ENCODE results near the gene MS4A2. TPM values are rescaled to one million over a fixed set of nuclear protein-coding genes. Genes with fewer than 3 reads are reported as not detected.

The MS4A2 gene
- total and polyA plus RNA-seq, 2 donors (not counting 1 experiment from before 2014, with no cell fraction given): not detected

GRCh38 chr11:60077216-60077817, 11.1 kb upstream of the MS4A2 start:
- Histone ChIP-seq H3K9me3 (ENCODE audit: control insufficient read depth, insufficient read depth, low read depth, low read length) (no peaks in the 10 kb centered on the region), H4K20me1 (ENCODE audit: control insufficient read depth, extremely low read depth, insufficient read depth, low read length) (no peaks in the 10 kb centered on the region), H2AFZ (ENCODE audit: low read length) (no peak overlapping the region), H3K36me3 (ENCODE audit: control insufficient read depth, insufficient read depth, low read length) (no peaks in the 10 kb centered on the region), H3K4me1 (ENCODE audit: control insufficient read depth, extremely low read depth, insufficient read depth, low read length) (no peaks in the 10 kb centered on the region), H3K4me2 (ENCODE audit: extremely low read depth, insufficient read depth, low read length) (no peak overlapping the region), H3K27ac (ENCODE audit: insufficient read depth, low read length) (no peak overlapping the region), H3K27me3 (ENCODE audit: control insufficient read depth, insufficient read depth, low read length) (no peaks in the 10 kb centered on the region), H3K4me3 (replicated peaks in 1 of 4; ENCODE audit: control extremely low read depth in 1 of 4, insufficient read depth in 1 of 4, low read depth in 3 of 4, low read length in 4 of 4) (no peak overlapping the region), H3K9ac (ENCODE audit: insufficient read depth, low read length) (no peak overlapping the region), H3K79me2 (ENCODE audit: control insufficient read depth, insufficient read depth, low read length) (no peaks in the 10 kb centered on the region)
- no peak for DNase-seq (ENCODE audit: low read depth in 2 of 2)
- TF ChIP-seq EZH2 (IDR thresholded peaks at IDR 0.05; ENCODE audit: low read length, missing control alignments): no peak
- TF ChIP-seq, protein P1, sequence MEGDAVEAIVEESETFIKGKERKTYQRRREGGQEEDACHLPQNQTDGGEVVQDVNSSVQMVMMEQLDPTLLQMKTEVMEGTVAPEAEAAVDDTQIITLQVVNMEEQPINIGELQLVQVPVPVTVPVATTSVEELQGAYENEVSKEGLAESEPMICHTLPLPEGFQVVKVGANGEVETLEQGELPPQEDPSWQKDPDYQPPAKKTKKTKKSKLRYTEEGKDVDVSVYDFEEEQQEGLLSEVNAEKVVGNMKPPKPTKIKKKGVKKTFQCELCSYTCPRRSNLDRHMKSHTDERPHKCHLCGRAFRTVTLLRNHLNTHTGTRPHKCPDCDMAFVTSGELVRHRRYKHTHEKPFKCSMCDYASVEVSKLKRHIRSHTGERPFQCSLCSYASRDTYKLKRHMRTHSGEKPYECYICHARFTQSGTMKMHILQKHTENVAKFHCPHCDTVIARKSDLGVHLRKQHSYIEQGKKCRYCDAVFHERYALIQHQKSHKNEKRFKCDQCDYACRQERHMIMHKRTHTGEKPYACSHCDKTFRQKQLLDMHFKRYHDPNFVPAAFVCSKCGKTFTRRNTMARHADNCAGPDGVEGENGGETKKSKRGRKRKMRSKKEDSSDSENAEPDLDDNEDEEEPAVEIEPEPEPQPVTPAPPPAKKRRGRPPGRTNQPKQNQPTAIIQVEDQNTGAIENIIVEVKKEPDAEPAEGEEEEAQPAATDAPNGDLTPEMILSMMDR (conservative IDR thresholded peaks at IDR 0.05 in 1 of 2, IDR thresholded peaks at IDR 0.05 in 1 of 2; ENCODE audit: low read depth in 1 of 2, low read length in 2 of 2): no peak

DNA sequence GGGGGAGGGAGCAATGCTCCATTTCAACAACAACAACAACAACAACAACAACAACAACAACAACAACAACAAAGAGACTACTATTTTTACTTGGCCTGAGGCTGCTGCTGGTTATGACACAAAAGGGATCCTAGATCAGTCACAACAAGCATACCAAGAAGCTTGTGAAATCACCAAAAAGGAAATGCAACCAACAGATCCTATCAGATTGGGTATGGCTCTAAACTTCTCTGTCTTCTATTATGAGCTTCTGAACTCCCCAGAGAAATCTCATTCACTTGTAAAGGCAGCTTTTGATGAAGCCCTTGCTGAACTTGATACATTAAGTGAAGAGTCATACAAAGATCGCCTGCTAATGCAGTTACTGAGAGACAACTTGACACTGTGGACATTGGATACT, 10.5 kb upstream of the MS4A2 start:
- no peak for DNase-seq (ENCODE audit: low read depth in 2 of 2)
- no peaks in the 10 kb centered on the region for H3K4me1 ChIP-seq (ENCODE audit: control insufficient read depth, extremely low read depth, insufficient read depth, low read length)
- no peak overlapping the region for H3K27ac ChIP-seq (ENCODE audit: insufficient read depth, low read length)
- no peak overlapping the region for H3K4me3 ChIP-seq (replicated peaks in 1 of 4; ENCODE audit: control extremely low read depth in 1 of 4, insufficient read depth in 1 of 4, low read depth in 3 of 4, low read length in 4 of 4)
- H3K36me3 ChIP-seq (ENCODE audit: control insufficient read depth, insufficient read depth, low read length): no peaks in the 10 kb centered on the region
- H3K9me3 ChIP-seq (ENCODE audit: control insufficient read depth, insufficient read depth, low read depth, low read length): no peaks in the 10 kb centered on the region
- H3K27me3 ChIP-seq (ENCODE audit: control insufficient read depth, insufficient read depth, low read length): no peaks in the 10 kb centered on the region
- no peak overlapping the region for H3K9ac ChIP-seq (ENCODE audit: insufficient read depth, low read length)
- no peaks in the 10 kb centered on the region for H4K20me1 ChIP-seq (ENCODE audit: control insufficient read depth, extremely low read depth, insufficient read depth, low read length)
- no peak overlapping the region for H2AFZ ChIP-seq (ENCODE audit: low read length)
- H3K79me2 ChIP-seq (ENCODE audit: control insufficient read depth, insufficient read depth, low read length): no peaks in the 10 kb centered on the region
- no peak for TF ChIP-seq EZH2 (IDR thresholded peaks at IDR 0.05; ENCODE audit: low read length, missing control alignments)
- TF ChIP-seq, protein P1 (conservative IDR thresholded peaks at IDR 0.05 in 1 of 2, IDR thresholded peaks at IDR 0.05 in 1 of 2; ENCODE audit: low read depth in 1 of 2, low read length in 2 of 2): no peak
- H3K4me2 ChIP-seq (ENCODE audit: extremely low read depth, insufficient read depth, low read length): no peak overlapping the region

DNA sequence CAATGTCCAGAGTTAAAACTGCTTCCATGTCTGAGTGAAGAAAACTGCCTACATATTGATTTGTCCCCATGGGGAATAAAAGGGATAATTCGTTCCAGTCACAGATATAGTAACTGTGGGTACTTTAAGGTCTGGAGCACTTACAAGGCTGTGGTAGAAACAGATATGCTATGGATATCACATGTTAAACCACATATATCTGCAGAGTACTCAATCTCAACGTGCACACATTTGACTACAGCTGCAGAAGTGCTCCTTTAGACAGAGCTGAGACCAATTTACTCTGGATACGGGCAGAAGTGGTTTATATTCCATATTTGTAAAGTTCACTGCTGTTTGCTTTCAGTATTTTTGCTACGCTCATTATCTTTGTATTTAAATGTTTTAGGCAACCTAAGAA, 9.7 kb upstream of the MS4A2 start:
- H2AFZ ChIP-seq (ENCODE audit: low read length): no peak overlapping the region
- no peaks in the 10 kb centered on the region for H4K20me1 ChIP-seq (ENCODE audit: control insufficient read depth, extremely low read depth, insufficient read depth, low read length)
- H3K4me3 ChIP-seq (replicated peaks in 1 of 4; ENCODE audit: control extremely low read depth in 1 of 4, insufficient read depth in 1 of 4, low read depth in 3 of 4, low read length in 4 of 4): no peak overlapping the region

More for the DNA sequence above, 9.7 kb upstream of the MS4A2 start:
- TF ChIP-seq EZH2 (IDR thresholded peaks at IDR 0.05; ENCODE audit: low read length, missing control alignments): no peak
- TF ChIP-seq, protein P1 (conservative IDR thresholded peaks at IDR 0.05 in 1 of 2, IDR thresholded peaks at IDR 0.05 in 1 of 2; ENCODE audit: low read depth in 1 of 2, low read length in 2 of 2): no peak
- no peak for DNase-seq (ENCODE audit: low read depth in 2 of 2)
- Histone ChIP-seq H3K4me2 (ENCODE audit: extremely low read depth, insufficient read depth, low read length) (no peak overlapping the region), H3K36me3 (ENCODE audit: control insufficient read depth, insufficient read depth, low read length) (no peaks in the 10 kb centered on the region), H3K27ac (ENCODE audit: insufficient read depth, low read length) (no peak overlapping the region), H3K9ac (ENCODE audit: insufficient read depth, low read length) (no peak overlapping the region), H3K79me2 (ENCODE audit: control insufficient read depth, insufficient read depth, low read length) (no peaks in the 10 kb centered on the region), H3K9me3 (ENCODE audit: control insufficient read depth, insufficient read depth, low read depth, low read length) (no peaks in the 10 kb centered on the region), H3K4me1 (ENCODE audit: control insufficient read depth, extremely low read depth, insufficient read depth, low read length) (no peaks in the 10 kb centered on the region), H3K27me3 (ENCODE audit: control insufficient read depth, insufficient read depth, low read length) (no peaks in the 10 kb centered on the region)

All from fibroblast of lung (primary cell).